ENCODE results near the gene CHL1.

- TF ChIP-seq EZH2phosphoT487 (IDR thresholded peaks at IDR 0.05; ENCODE audit: insufficient read depth, low read depth) (no peak), EZH2 (IDR thresholded peaks at IDR 0.05; ENCODE audit: insufficient read depth, poor library complexity, severe bottlenecking) (no peak)
Measured at GRCh38 chr3:453106-453505, 256.5 kb downstream of the CHL1 start.
